ENCODE data around the gene SPRR2F.
"Not testable (repeated sequence)": the region's sequence is repeated elsewhere in the genome, so short reads cannot be mapped to it uniquely, and the experiment has no call there.

The SPRR2F gene

GRCh38 chr1:153133267-153133666 is 20.0 kb upstream of the SPRR2F start:
- H3K4me3 ChIP-seq (ENCODE audit: control insufficient read depth, low read depth, low read length), result no peak overlapping the region
- no peak for TF ChIP-seq CTCF (IDR thresholded peaks at IDR 0.05; ENCODE audit: control insufficient read depth, insufficient read depth, low read depth, low read length, missing control alignments)
- DNase-seq (ENCODE audit: low read depth), result no peak

- not testable (repeated sequence) for H3K4me3 ChIP-seq (ENCODE audit: control insufficient read depth, low read depth, low read length); DNase-seq (ENCODE audit: low read depth)
Measured at GRCh38 chr1:153128688-153129087, 15.4 kb upstream of the SPRR2F start.

GRCh38 chr1:153127296-153127695 is 14.0 kb upstream of the SPRR2F start:
- TF ChIP-seq CTCF (IDR thresholded peaks at IDR 0.05; ENCODE audit: control insufficient read depth, insufficient read depth, low read depth, low read length, missing control alignments), result no peak

GRCh38 chr1:153125536-153125935 is 12.2 kb upstream of the SPRR2F start:
- no peak for TF ChIP-seq CTCF (IDR thresholded peaks at IDR 0.05; ENCODE audit: control insufficient read depth, insufficient read depth, low read depth, low read length, missing control alignments)
- no peak for DNase-seq (ENCODE audit: low read depth)

More at GRCh38 chr1:153127296-153127695, 14.0 kb upstream of the SPRR2F start:
- no peak overlapping the region for H3K4me3 ChIP-seq (ENCODE audit: control insufficient read depth, low read depth, low read length)
- DNase-seq (ENCODE audit: low read depth), result no peak

GRCh38 chr1:153123793-153124192 is 10.5 kb upstream of the SPRR2F start:
- H3K4me3 ChIP-seq (ENCODE audit: control insufficient read depth, low read depth, low read length), result not testable (repeated sequence)

More at GRCh38 chr1:153125536-153125935, 12.2 kb upstream of the SPRR2F start:
- H3K4me3 ChIP-seq (ENCODE audit: control insufficient read depth, low read depth, low read length), result no peak overlapping the region

GRCh38 chr1:153122831-153123421 is 9.6 kb upstream of the SPRR2F start:
- no peak for TF ChIP-seq CTCF (IDR thresholded peaks at IDR 0.05; ENCODE audit: control insufficient read depth, insufficient read depth, low read depth, low read length, missing control alignments)
- no peak overlapping the region for H3K4me3 ChIP-seq (ENCODE audit: control insufficient read depth, low read depth, low read length)
- DNase-seq (ENCODE audit: low read depth), result no peak

More at GRCh38 chr1:153123793-153124192, 10.5 kb upstream of the SPRR2F start:
- DNase-seq (ENCODE audit: low read depth), result not testable (repeated sequence)

GRCh38 chr1:153120945-153121344 is 7.6 kb upstream of the SPRR2F start:
- TF ChIP-seq CTCF (IDR thresholded peaks at IDR 0.05; ENCODE audit: control insufficient read depth, insufficient read depth, low read depth, low read length, missing control alignments), result no peak
- no peak for DNase-seq (ENCODE audit: low read depth)
- no peak overlapping the region for H3K4me3 ChIP-seq (ENCODE audit: control insufficient read depth, low read depth, low read length)

GRCh38 chr1:153119491-153119971 is 6.2 kb upstream of the SPRR2F start:
- DNase-seq (ENCODE audit: low read depth), result no peak
- H3K4me3 ChIP-seq (ENCODE audit: control insufficient read depth, low read depth, low read length), result no peak overlapping the region
- no peak for TF ChIP-seq CTCF (IDR thresholded peaks at IDR 0.05; ENCODE audit: control insufficient read depth, insufficient read depth, low read depth, low read length, missing control alignments)

- H3K4me3 ChIP-seq (ENCODE audit: control insufficient read depth, low read depth, low read length); DNase-seq (ENCODE audit: low read depth): not testable (repeated sequence)
Measured at GRCh38 chr1:153115264-153115663, 1.9 kb upstream of the SPRR2F start.

GRCh38 chr1:153112454-153112853 is 862 bp downstream of the SPRR2F start:
- not testable (repeated sequence) for DNase-seq (ENCODE audit: low read depth); H3K4me3 ChIP-seq (ENCODE audit: control insufficient read depth, low read depth, low read length)

All from AG09309 (cell line).